GM21360 (cell line): ENCODE results near the gene PSMB7.

Experiments
- ATAC-seq: cut with Tn5 transposase; IDR thresholded peaks from one replicate; pipeline ENCODE4 v1.9.1; 2021; ENCODE audit warnings: mild to moderate bottlenecking, moderate library complexity; ENCODE audit not compliant: unreplicated experiment

Gene PSMB7

GRCh38 chr9:124303762-124304161 is 111.5 kb downstream of the PSMB7 start:
- no peak for ATAC-seq
